Right lobe of liver (tissue), 4 donors: ENCODE data around the gene PGM3.

Experiments
- CTCF ChIP-seq, 4 donors: fragments of 200-600 bp in 3 of 4; fragments of 450-650 bp in 1 of 4; IDR thresholded peaks; one replicate each; pipeline versions ENCODE4 v1.5.1 to v1.8.0; 2016 to 2022; ENCODE audit warnings: antibody characterized with exemption in 4 of 4, mild to moderate bottlenecking in 2 of 4
- POLR2A ChIP-seq: fragments of 450-650 bp; IDR thresholded peaks from one replicate; pipeline ENCODE4 v1.6.1; 2017; ENCODE audit warnings: antibody characterized with exemption, mild to moderate bottlenecking
- donor health status: DM: no; HTN: no; CAD: no.
- donor health status: DM: no; HTN: no; CAD: no.
- donor health status: DM: no; HTN: yes; CAD: no.

- TF ChIP-seq POLR2A (no peak), CTCF (IDR thresholded peaks at IDR 0.05) (no peak)
Measured at GRCh38 chr6:83152913-83153312, 40.2 kb downstream of the PGM3 start.
